Measurements from ENCODE around the gene TRNP1. TPM values are rescaled to one million over a fixed set of nuclear protein-coding genes. Genes with fewer than 3 reads are reported as not detected.
"Not testable (repeated sequence)": the region's sequence is repeated elsewhere in the genome, so short reads cannot be mapped to it uniquely, and the experiment has no call there.

Gene TRNP1
- polyA plus RNA-seq, 1 experiment = 68.9 TPM

DNA sequence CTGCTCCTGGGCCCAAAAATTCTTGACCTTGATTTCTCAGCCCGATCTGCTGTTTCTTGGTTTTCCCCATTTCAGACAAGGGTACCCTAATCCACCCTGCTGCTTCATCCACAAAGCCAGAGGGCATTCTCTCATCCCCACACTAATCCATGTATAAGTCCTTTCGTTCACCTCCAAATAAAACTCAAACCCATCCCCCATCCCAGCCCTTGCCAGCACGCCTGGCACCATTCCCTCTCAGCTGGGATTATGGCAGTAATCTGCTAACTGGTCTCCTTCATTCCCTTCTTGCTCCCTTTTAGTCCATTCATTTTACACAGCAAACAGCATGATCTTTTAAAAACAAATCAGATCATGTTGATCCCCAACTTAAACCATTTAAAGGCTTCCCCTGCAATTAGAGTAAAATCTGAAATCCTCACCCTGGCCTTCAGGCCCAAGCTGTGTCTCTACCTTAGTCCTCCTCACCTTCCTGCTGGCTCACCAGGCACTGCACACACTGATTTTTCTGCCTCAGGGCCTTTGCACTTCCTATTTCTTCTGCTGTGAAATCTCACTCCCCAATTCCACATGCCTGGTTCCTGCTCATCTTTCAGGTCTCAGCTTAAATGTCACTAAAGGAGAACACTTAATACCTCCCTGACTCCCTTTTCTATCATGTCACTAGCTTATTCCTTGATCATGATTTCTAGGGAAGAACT lies 12.2 kb upstream of the TRNP1 start:
- no peaks in the 10 kb centered on the region for H3K27me3 ChIP-seq (ENCODE audit: control insufficient read depth, insufficient read depth, low read length)
- no peaks in the 10 kb centered on the region for H3K36me3 ChIP-seq (ENCODE audit: control insufficient read depth, insufficient read depth, low read length)
- H3K4me3 ChIP-seq (ENCODE audit: low read depth, low read length) = no peak overlapping the region
- TF ChIP-seq, protein P1, sequence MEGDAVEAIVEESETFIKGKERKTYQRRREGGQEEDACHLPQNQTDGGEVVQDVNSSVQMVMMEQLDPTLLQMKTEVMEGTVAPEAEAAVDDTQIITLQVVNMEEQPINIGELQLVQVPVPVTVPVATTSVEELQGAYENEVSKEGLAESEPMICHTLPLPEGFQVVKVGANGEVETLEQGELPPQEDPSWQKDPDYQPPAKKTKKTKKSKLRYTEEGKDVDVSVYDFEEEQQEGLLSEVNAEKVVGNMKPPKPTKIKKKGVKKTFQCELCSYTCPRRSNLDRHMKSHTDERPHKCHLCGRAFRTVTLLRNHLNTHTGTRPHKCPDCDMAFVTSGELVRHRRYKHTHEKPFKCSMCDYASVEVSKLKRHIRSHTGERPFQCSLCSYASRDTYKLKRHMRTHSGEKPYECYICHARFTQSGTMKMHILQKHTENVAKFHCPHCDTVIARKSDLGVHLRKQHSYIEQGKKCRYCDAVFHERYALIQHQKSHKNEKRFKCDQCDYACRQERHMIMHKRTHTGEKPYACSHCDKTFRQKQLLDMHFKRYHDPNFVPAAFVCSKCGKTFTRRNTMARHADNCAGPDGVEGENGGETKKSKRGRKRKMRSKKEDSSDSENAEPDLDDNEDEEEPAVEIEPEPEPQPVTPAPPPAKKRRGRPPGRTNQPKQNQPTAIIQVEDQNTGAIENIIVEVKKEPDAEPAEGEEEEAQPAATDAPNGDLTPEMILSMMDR (IDR thresholded peaks at IDR 0.05; ENCODE audit: insufficient read depth, low read depth, low read length) = no peak
- CTCF ChIA-PET = interaction anchor here (0.8 to 2.7 kb wide), 3 partner anchors 12 to 16 kb away, joined by 3 to 14 read pairs (median 3); partner anchors contain the start of gene TRNP1
- POLR2A ChIA-PET = no interaction called here
- DNase-seq (ENCODE audit: low read depth) = no peak

DNA sequence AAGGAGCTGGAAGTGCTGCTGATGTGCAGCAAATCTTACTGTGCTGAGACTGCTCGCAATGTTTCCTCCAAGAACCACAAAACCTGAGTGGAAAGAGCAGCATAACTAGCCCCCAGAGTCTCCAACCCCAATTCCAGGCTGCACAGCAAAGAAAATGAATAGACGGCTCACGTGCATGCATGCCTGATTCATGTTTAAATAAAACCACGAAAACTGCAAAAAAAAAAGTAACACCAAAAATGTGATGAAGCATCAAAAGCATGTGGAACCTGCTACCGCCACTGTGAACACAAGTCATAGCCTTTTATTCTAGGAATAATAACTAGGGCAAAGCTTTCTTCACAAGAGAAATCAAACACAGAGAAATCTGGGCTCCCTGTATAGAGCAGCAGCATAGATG lies 9.6 kb upstream of the TRNP1 start:
- no peaks in the 10 kb centered on the region for H3K36me3 ChIP-seq (ENCODE audit: control insufficient read depth, insufficient read depth, low read length)
- TF ChIP-seq, protein P1 (IDR thresholded peaks at IDR 0.05; ENCODE audit: insufficient read depth, low read depth, low read length) = no peak
- CTCF ChIA-PET = interaction anchor here (1.6 to 4.5 kb wide), 2 partner anchors 10 to 16 kb away, joined by 5 to 27 read pairs; no protein-coding TSS in a partner anchor
- 0 out of 2 replicates have a peak, but pooled peaks cover 2% of the 10 kb centered on the region for H3K27me3 ChIP-seq (ENCODE audit: control insufficient read depth, insufficient read depth, low read length)
- no peak for DNase-seq (ENCODE audit: low read depth)
- POLR2A ChIA-PET = no interaction called here
- no peak overlapping the region for H3K4me3 ChIP-seq (ENCODE audit: low read depth, low read length)

GRCh38 chr1:26984291-26984690 lies 9.2 kb upstream of the TRNP1 start:
- DNase-seq (ENCODE audit: low read depth) = no peak
- H3K27me3 ChIP-seq (ENCODE audit: control insufficient read depth, insufficient read depth, low read length) = 0 out of 2 replicates have a peak, but pooled peaks cover 2% of the 10 kb centered on the region
- POLR2A ChIA-PET = no interaction called here
- H3K36me3 ChIP-seq (ENCODE audit: control insufficient read depth, insufficient read depth, low read length) = no peaks in the 10 kb centered on the region
- TF ChIP-seq, protein P1 (IDR thresholded peaks at IDR 0.05; ENCODE audit: insufficient read depth, low read depth, low read length) = no peak
- H3K4me3 ChIP-seq (ENCODE audit: low read depth, low read length) = no peak overlapping the region
- CTCF ChIA-PET = interaction anchor here (0.6 to 4.5 kb wide), 3 partner anchors 11 to 17 kb away, joined by 3 to 27 read pairs (median 5); no protein-coding TSS in a partner anchor

DNA sequence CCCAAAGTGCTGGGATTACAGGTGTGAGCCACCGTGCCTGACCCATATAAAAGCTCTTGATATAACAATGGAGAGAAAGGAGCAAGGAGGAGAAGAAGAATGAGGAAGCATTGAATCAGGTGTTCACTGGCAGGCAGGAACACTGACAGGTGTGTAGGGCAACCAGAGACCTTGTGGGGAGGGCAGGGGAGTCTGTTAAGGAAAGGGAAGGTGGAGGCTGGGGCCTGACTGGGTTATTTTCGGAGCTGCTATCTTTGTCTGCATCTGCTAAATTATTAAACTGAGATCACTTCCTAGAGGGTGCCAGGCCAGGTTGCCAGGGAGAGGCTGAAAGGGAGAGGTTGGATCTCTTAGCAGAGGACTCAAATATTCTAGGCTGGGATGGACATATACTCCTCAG lies 6.8 kb upstream of the TRNP1 start:
- CTCF ChIA-PET = interaction anchor here (0.8 to 4.5 kb wide), 2 partner anchors 10 to 19 kb away, joined by 3 to 27 read pairs; no protein-coding TSS in a partner anchor
- TF ChIP-seq, protein P1 (IDR thresholded peaks at IDR 0.05; ENCODE audit: insufficient read depth, low read depth, low read length) = no peak
- DNase-seq (ENCODE audit: low read depth) = no peak
- Histone ChIP-seq H3K27me3 (ENCODE audit: control insufficient read depth, insufficient read depth, low read length) (0 out of 2 replicates have a peak, but pooled peaks cover 2% of the 10 kb centered on the region), H3K36me3 (ENCODE audit: control insufficient read depth, insufficient read depth, low read length) (no peaks in the 10 kb centered on the region), H3K4me3 (ENCODE audit: low read depth, low read length) (no peak overlapping the region)
- POLR2A ChIA-PET = no interaction called here

- CTCF ChIA-PET; H3K36me3 ChIP-seq (ENCODE audit: control insufficient read depth, insufficient read depth, low read length); DNase-seq (ENCODE audit: low read depth); POLR2A ChIA-PET; H3K27me3 ChIP-seq (ENCODE audit: control insufficient read depth, insufficient read depth, low read length); H3K4me3 ChIP-seq (ENCODE audit: low read depth, low read length): not testable (repeated sequence)
Observed at GRCh38 chr1:26989403-26990109, 3.9 kb upstream of the TRNP1 start.

All from BJ (cell line).